K562 (cell line): Measurements from ENCODE around the gene GAD1. TPM values are rescaled to one million over a fixed set of nuclear protein-coding genes. Genes with fewer than 3 reads are reported as not detected.

ENCODE experiments used
- BACH1 ChIP-seq: fragments of 200-800 bp; sonication (Bioruptor generic); IDR thresholded peaks from 2 replicates; pipeline ENCODE4 v1.6.1; 2016; ENCODE audit warnings: missing genetic modification characterization, missing compliant biosample characterization
- GABPB2 ChIP-seq: fragments of 250-450 bp; sonication (Bioruptor Pico); conservative IDR thresholded peaks from 2 replicates; pipeline ENCODE4 v1.5.1; 2021; ENCODE audit warnings: mild to moderate bottlenecking
- KAT7 ChIP-seq: sonication (generic); formaldehyde crosslinking; IDR thresholded peaks from 2 replicates; pipeline ENCODE4 v1.8.0; 2022; ENCODE audit warnings: missing genetic modification reagents, mild to moderate bottlenecking, borderline replicate concordance
- NEUROD1 ChIP-seq: fragments of 150-350 bp; IDR thresholded peaks from 2 replicates; pipeline ENCODE4 v1.6.1; 2014; ENCODE audit warnings: borderline replicate concordance, low read length, low read depth; ENCODE audit not compliant: partially characterized antibody
- RB1 ChIP-seq: fragments of 450-650 bp; IDR thresholded peaks from 2 replicates; pipeline ENCODE4 v1.6.1; 2017; ENCODE audit warnings: low read depth, mild to moderate bottlenecking
- SMARCC2 ChIP-seq: fragments of 450-650 bp; IDR thresholded peaks from 2 replicates; pipeline ENCODE4 v1.6.1; 2017; ENCODE audit warnings: antibody characterized with exemption, moderate library complexity, mild to moderate bottlenecking, low read depth
- TBL1XR1 ChIP-seq, 2 experiments: IDR thresholded peaks; 2 replicates each; pipeline ENCODE4 v1.6.1; 2012; ENCODE audit warnings: improper control_type of control experiment in 2 of 2, low read length in 2 of 2, mild to moderate bottlenecking in 1 of 2
- ZEB2 ChIP-seq: fragments of 450-650 bp; IDR thresholded peaks from 2 replicates; pipeline ENCODE4 v1.6.1; 2016
- polyA plus RNA-seq, 8 experiments: library from polyadenylated mRNA; depleted of rRNA in 4 of 8; stranded (reverse) in 5 of 8; unstranded in 3 of 8; fragments of >200 nt; fragmentation: Nextera tagmentation in 2 of 8; fragmentation: Illumina TruSeq in 1 of 8; extraction: Ambion mirVana in 2 of 8; extraction: Trizol in 1 of 8; gene quantifications; 2 replicates each; pipeline versions ENCODE4 v1.2.1 to v1.2.3, GENCODE V29; 2011 to 2014; ENCODE audit warnings: inconsistent platforms in 1 of 8, missing spikeins in 1 of 8
- total RNA-seq, 7 experiments: library from RNA; depleted of rRNA in 6 of 7; stranded (reverse); fragments of >200 nt in 6 of 7; fragmentation: Illumina TruSeq in 2 of 7; extraction: Trizol in 2 of 7; gene quantifications; 2 replicates each; pipeline versions ENCODE4 v1.2.1 to v1.2.3, GENCODE V29; 2011 to 2021; ENCODE audit warnings: low replicate concordance in 1 of 7
- TF ChIP-seq, protein P1 (sequence below): fragments of 450-650 bp; IDR thresholded peaks from 2 replicates; pipeline ENCODE4 v1.6.1; 2016; ENCODE audit warnings: low read depth
- TF ChIP-seq, protein P2 (sequence below), 2 experiments: IDR thresholded peaks; 2 replicates each; pipeline ENCODE4 v1.6.1; 2011; ENCODE audit warnings: borderline replicate concordance in 1 of 2, control low read depth in 1 of 2, low read depth in 1 of 2, low read length in 1 of 2, mild to moderate bottlenecking in 1 of 2, mixed read lengths in 1 of 2, moderate library complexity in 1 of 2; ENCODE audit not compliant: insufficient read depth in 1 of 2, insufficient read length in 1 of 2, poor library complexity in 1 of 2, severe bottlenecking in 1 of 2; ENCODE audit errors: extremely low read depth in 1 of 2
- TF ChIP-seq, protein P3 (sequence below): sonication (generic); formaldehyde crosslinking; IDR thresholded peaks from 2 replicates; pipeline ENCODE4 v1.8.0; 2023; ENCODE audit warnings: mild to moderate bottlenecking, missing genetic modification reagents

GAD1 gene
- total and polyA plus RNA-seq, 9 of the 15 experiments (the other 6 are each of a cell fraction or from before 2014, with no cell fraction given): 2.7 to 29.1 (median 15.7) TPM

DNA sequence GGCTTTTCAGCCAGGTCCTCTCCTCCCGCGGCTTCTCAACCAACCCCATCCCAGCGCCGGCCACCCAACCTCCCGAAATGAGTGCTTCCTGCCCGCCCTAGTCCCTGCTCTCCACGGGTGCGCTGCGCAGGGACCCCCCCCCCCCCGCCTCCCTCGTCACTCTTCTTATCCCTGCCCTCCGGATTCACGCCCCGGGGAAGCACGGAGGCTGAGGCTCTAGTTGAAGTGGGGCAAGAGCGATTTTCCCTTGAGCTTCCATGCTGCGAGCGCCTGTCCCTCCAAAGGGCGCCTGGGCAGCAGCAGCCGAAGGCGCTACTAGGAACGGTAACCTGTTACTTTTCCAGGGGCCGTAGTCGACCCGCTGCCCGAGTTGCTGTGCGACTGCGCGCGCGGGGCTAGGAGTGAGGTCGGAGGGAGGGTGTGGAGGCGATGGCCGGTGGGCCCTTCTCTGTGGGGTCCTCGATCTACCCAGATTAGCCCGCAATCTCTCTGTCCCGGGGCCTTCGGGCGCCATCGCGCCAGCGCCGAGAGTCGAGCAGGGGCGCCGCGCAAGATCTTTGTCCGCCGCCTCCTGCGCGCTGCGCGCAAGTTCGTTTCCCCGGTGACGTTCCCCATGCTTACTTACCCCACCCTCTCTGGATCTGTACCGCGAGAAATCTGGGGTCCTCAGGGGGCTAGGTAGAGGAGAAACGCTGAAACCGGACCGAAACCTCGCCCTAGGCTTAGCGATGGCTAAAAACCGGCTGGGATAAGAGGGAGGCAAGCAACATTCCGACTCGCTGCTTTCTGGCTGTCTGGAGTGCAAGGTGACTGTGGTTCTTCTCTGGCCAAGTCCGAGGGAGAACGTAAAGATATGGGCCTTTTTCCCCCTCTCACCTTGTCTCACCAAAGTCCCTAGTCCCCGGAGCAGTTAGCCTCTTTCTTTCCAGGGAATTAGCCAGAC is 677 bp downstream of the GAD1 start (continued):
- TF ChIP-seq, protein P1, sequence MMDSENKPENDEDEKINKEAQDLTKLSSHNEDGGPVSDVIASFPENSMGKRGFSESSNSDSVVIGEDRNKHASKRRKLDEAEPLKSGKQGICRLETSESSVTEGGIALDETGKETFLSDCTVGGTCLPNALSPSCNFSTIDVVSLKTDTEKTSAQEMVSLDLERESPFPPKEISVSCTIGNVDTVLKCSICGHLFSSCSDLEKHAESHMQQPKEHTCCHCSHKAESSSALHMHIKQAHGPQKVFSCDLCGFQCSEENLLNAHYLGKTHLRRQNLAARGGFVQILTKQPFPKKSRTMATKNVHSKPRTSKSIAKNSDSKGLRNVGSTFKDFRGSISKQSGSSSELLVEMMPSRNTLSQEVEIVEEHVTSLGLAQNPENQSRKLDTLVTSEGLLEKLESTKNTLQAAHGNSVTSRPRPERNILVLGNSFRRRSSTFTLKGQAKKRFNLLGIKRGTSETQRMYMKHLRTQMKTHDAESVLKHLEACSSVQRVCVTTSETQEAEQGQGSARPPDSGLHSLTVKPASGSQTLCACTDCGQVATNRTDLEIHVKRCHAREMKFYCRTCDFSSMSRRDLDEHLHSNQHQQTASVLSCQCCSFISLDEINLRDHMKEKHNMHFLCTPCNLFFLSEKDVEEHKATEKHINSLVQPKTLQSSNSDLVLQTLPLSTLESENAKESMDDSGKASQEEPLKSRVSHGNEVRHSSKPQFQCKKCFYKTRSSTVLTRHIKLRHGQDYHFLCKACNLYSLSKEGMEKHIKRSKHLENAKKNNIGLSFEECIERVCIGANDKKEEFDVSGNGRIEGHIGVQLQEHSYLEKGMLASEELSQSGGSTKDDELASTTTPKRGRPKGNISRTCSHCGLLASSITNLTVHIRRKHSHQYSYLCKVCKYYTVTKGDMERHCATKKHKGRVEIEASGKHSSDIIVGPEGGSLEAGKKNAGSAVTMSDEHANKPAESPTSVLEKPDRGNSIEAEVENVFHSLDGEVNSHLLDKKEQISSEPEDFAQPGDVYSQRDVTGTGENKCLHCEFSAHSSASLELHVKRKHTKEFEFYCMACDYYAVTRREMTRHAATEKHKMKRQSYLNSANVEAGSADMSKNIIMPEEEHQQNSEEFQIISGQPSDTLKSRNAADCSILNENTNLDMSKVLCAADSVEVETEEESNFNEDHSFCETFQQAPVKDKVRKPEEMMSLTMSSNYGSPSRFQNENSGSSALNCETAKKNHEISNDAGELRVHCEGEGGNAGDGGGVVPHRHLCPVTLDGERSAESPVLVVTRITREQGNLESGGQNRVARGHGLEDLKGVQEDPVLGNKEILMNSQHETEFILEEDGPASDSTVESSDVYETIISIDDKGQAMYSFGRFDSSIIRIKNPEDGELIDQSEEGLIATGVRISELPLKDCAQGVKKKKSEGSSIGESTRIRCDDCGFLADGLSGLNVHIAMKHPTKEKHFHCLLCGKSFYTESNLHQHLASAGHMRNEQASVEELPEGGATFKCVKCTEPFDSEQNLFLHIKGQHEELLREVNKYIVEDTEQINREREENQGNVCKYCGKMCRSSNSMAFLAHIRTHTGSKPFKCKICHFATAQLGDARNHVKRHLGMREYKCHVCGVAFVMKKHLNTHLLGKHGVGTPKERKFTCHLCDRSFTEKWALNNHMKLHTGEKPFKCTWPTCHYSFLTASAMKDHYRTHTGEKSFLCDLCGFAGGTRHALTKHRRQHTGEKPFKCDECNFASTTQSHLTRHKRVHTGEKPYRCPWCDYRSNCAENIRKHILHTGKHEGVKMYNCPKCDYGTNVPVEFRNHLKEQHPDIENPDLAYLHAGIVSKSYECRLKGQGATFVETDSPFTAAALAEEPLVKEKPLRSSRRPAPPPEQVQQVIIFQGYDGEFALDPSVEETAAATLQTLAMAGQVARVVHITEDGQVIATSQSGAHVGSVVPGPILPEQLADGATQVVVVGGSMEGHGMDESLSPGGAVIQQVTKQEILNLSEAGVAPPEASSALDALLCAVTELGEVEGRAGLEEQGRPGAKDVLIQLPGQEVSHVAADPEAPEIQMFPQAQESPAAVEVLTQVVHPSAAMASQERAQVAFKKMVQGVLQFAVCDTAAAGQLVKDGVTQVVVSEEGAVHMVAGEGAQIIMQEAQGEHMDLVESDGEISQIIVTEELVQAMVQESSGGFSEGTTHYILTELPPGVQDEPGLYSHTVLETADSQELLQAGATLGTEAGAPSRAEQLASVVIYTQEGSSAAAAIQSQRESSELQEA: no peak
- TF ChIP-seq BACH1 (tag): no peak
- TF ChIP-seq KAT7: no peak
- no peak for TF ChIP-seq SMARCC2
- TF ChIP-seq NEUROD1: no peak
- TF ChIP-seq TBL1XR1 (IDR thresholded peaks at IDR 0.05; ENCODE audit: low read length in 2 of 2): no peak
- 0 out of 2 replicates have a peak, but pooled peaks have one; percentile 17 for TF ChIP-seq RB1
- no peak for TF ChIP-seq ZEB2
- TF ChIP-seq, protein P2, sequence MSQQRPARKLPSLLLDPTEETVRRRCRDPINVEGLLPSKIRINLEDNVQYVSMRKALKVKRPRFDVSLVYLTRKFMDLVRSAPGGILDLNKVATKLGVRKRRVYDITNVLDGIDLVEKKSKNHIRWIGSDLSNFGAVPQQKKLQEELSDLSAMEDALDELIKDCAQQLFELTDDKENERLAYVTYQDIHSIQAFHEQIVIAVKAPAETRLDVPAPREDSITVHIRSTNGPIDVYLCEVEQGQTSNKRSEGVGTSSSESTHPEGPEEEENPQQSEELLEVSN (IDR thresholded peaks at IDR 0.05; ENCODE audit: borderline replicate concordance in 1 of 2, extremely low read depth in 1 of 2, insufficient read depth in 1 of 2, insufficient read length in 1 of 2, low read depth in 1 of 2, low read length in 1 of 2, poor library complexity in 1 of 2, severe bottlenecking in 1 of 2): peak in 1 of 2 experiments; percentile 9
- TF ChIP-seq, protein P3, sequence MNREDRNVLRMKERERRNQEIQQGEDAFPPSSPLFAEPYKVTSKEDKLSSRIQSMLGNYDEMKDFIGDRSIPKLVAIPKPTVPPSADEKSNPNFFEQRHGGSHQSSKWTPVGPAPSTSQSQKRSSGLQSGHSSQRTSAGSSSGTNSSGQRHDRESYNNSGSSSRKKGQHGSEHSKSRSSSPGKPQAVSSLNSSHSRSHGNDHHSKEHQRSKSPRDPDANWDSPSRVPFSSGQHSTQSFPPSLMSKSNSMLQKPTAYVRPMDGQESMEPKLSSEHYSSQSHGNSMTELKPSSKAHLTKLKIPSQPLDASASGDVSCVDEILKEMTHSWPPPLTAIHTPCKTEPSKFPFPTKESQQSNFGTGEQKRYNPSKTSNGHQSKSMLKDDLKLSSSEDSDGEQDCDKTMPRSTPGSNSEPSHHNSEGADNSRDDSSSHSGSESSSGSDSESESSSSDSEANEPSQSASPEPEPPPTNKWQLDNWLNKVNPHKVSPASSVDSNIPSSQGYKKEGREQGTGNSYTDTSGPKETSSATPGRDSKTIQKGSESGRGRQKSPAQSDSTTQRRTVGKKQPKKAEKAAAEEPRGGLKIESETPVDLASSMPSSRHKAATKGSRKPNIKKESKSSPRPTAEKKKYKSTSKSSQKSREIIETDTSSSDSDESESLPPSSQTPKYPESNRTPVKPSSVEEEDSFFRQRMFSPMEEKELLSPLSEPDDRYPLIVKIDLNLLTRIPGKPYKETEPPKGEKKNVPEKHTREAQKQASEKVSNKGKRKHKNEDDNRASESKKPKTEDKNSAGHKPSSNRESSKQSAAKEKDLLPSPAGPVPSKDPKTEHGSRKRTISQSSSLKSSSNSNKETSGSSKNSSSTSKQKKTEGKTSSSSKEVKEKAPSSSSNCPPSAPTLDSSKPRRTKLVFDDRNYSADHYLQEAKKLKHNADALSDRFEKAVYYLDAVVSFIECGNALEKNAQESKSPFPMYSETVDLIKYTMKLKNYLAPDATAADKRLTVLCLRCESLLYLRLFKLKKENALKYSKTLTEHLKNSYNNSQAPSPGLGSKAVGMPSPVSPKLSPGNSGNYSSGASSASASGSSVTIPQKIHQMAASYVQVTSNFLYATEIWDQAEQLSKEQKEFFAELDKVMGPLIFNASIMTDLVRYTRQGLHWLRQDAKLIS (CRISPR knock-in tag): peak; percentile 24; the same call in 1 of the 2 replicates
- TF ChIP-seq GABPB2: no peak
